Body of pancreas (tissue), 4 donors: Measurements from ENCODE around the gene USP15. TPM values are rescaled to one million over a fixed set of nuclear protein-coding genes. Genes with fewer than 3 reads are reported as not detected.
A peak's percentile ranks its signal among the peaks of the same experiment; 100 is the strongest.

Experiments
- ATAC-seq: fragments of 150-250 bp; one replicate; pipeline ENCODE4 v1.9.1; 2016
- DNase-seq, 4 donors: peaks; one replicate each; pipeline ENCODE4 v3.0.0-alpha.2; 2019
- H3K27ac ChIP-seq, 4 donors: fragments of 200-600 bp; sonication (generic); 1 replicate in 3 of 4; 2 replicates in 1 of 4; pipeline versions ENCODE4 v1.5.1 to v1.6.1; 2016 to 2019; ENCODE audit warnings: mild to moderate bottlenecking in 1 of 4, mixed read lengths in 1 of 4, moderate library complexity in 1 of 4
- H3K27me3 ChIP-seq, 2 donors: fragments of 200-600 bp; sonication (generic); one replicate each; pipeline ENCODE4 v1.6.0; 2016; ENCODE audit warnings: mild to moderate bottlenecking in 1 of 2
- H3K36me3 ChIP-seq, 2 donors: fragments of 200-600 bp; sonication (generic); replicated peaks in 1 of 2; 2 replicates each; pipeline ENCODE4 v1.5.1; 2016; ENCODE audit warnings: low read depth in 2 of 2; ENCODE audit not compliant: insufficient read depth in 1 of 2
- H3K4me1 ChIP-seq: fragments of 200-600 bp; sonication (generic); one replicate; pipeline ENCODE4 v1.6.0; 2016
- H3K4me3 ChIP-seq, 2 donors: fragments of 200-600 bp; sonication (generic); 1 replicate in 1 of 2; 2 replicates in 1 of 2; pipeline ENCODE4 v1.5.1; 2016 to 2019
- H3K9me3 ChIP-seq, 3 donors: fragments of 200-600 bp; sonication (generic); 1 replicate in 2 of 3; 2 replicates in 1 of 3; pipeline ENCODE4 v1.5.1; 2016
- CTCF ChIP-seq, 7 experiments: fragments of 450-650 bp in 4 of 7; fragments of 200-600 bp in 3 of 7; sonication (generic) in 3 of 7; IDR thresholded peaks; one replicate each; pipeline ENCODE4 v1.5.1; 2016 to 2019; ENCODE audit warnings: antibody characterized with exemption in 7 of 7
- POLR2A ChIP-seq, 3 donors: fragments of 450-650 bp; IDR thresholded peaks; one replicate each; pipeline ENCODE4 v1.6.1; 2016; ENCODE audit warnings: antibody characterized with exemption in 3 of 3, mild to moderate bottlenecking in 2 of 3
- WGBS, 2 donors: methylation state at CpG; one replicate each; pipeline ENCODE4 v1.1.5; 2017; 5-methylcytosine and 5-hydroxymethylcytosine counted together
- intact Hi-C: fragments of 100-400 bp; cut with DNase I; formaldehyde crosslinking; loops from one replicate; pipeline ENCODE4 v1.15.1; 2023
- total RNA-seq, 2 donors: library from RNA; depleted of rRNA; stranded (reverse); fragments of >200 nt; gene quantifications; one replicate each; pipeline ENCODE4 v1.1.0, GENCODE V29; 2016

The USP15 gene
- total RNA-seq, result 10 to 100 TPM; 47.5 to 57.4 TPM

- DNase-seq (peak; percentile 95 to 97 (median 96)), ATAC-seq (peak; percentile 96)
- intact Hi-C loops, result no loop called here
- Histone ChIP-seq H3K36me3 (no peaks in the 10 kb centered on the region), H3K27ac (peak within 1 kb of the TSS; percentile 80 to 95 (median 90)), H3K9me3 (no peaks in the 10 kb centered on the region), H3K4me1 (peaks cover 58% of the 10 kb centered on the region), H3K27me3 (no peaks in the 10 kb centered on the region), H3K4me3 (peak within 1 kb of the TSS; percentile 64 to 95)
- peak; percentile 51 to 97 (median 93) for TF ChIP-seq CTCF (IDR thresholded peaks at IDR 0.05)
- peak; percentile 71 to 93 (median 92) for TF ChIP-seq POLR2A (IDR thresholded peaks at IDR 0.05)
- WGBS, 2 donors, result 0 to 1% methylated on average over 17 to 59 of the region's 61 CpGs
These were observed at the start of gene USP15 for GRCh38 chr12:62259993-62260732. Gene USP15, plus strand, starts transcription at chr12:62260404. Its CDS starts 11 bp downstream, at chr12:62260415.

GRCh38 chr12:62210422-62210821 is 49.8 kb upstream of the USP15 start:
- TF ChIP-seq POLR2A (IDR thresholded peaks at IDR 0.05) (no peak), CTCF (IDR thresholded peaks at IDR 0.05) (peak; percentile 40 to 76 (median 56))
- Histone ChIP-seq H3K4me3 (no peak overlapping the region), H3K4me1 (no peaks in the 10 kb centered on the region), H3K27ac (no peak overlapping the region), H3K27me3 (no peaks in the 10 kb centered on the region), H3K36me3 (no peaks in the 10 kb centered on the region), H3K9me3 (no peaks in the 10 kb centered on the region)
- DNase-seq (peak; percentile 21 to 50 (median 42)), ATAC-seq (no peak)
- 24 to 26% methylated on average over 7 of the region's 7 CpGs for WGBS, 2 donors
- intact Hi-C loops, result no loop called here

DNA sequence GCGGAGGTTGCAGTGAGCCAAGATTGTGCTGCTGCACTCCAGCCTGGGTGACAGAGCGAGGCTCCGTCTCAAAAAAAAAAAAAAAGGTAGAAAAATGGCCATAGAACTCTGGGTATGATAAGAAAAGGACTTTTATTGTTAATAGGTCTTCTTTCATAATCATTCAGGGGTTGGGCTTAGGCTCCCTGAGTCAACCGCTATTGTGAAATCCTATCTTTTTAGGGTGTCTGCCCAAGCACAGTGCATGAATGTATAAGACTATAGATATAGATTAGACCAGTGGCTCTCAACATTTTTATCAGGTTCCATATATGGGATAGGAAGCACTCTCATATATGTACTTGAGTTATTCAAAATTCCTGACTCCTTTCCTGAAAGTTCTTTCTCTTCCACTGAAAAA is 48.7 kb upstream of the USP15 start:
- Histone ChIP-seq H3K36me3 (no peaks in the 10 kb centered on the region), H3K4me3 (no peak overlapping the region), H3K9me3 (no peaks in the 10 kb centered on the region), H3K27ac (no peak overlapping the region), H3K27me3 (no peaks in the 10 kb centered on the region), H3K4me1 (no peaks in the 10 kb centered on the region)
- no peak for TF ChIP-seq POLR2A (IDR thresholded peaks at IDR 0.05)
- no peak for TF ChIP-seq CTCF (IDR thresholded peaks at IDR 0.05)
- 79 to 82% methylated on average over 4 of the region's 4 CpGs for WGBS, 2 donors
- no peak for DNase-seq
- ATAC-seq, result no peak
- intact Hi-C loops, result no loop called here

GRCh38 chr12:62214846-62215245 is 45.4 kb upstream of the USP15 start:
- peak overlapping the region in 1 of 4 donors; percentile 16 for H3K27ac ChIP-seq

More at GRCh38 chr12:62214846-62215245, 45.4 kb upstream of the USP15 start:
- no peak for ATAC-seq
- H3K36me3 ChIP-seq, result no peaks in the 10 kb centered on the region
- H3K4me1 ChIP-seq, result no peaks in the 10 kb centered on the region
- H3K4me3 ChIP-seq, result no peak overlapping the region
- no peaks in the 10 kb centered on the region for H3K27me3 ChIP-seq
- TF ChIP-seq POLR2A (IDR thresholded peaks at IDR 0.05) (no peak), CTCF (IDR thresholded peaks at IDR 0.05) (no peak)
- H3K9me3 ChIP-seq, result no peaks in the 10 kb centered on the region
- DNase-seq, result no peak
- intact Hi-C loops, result no loop called here
